Measurements from ENCODE around the gene CER1.

DNA sequence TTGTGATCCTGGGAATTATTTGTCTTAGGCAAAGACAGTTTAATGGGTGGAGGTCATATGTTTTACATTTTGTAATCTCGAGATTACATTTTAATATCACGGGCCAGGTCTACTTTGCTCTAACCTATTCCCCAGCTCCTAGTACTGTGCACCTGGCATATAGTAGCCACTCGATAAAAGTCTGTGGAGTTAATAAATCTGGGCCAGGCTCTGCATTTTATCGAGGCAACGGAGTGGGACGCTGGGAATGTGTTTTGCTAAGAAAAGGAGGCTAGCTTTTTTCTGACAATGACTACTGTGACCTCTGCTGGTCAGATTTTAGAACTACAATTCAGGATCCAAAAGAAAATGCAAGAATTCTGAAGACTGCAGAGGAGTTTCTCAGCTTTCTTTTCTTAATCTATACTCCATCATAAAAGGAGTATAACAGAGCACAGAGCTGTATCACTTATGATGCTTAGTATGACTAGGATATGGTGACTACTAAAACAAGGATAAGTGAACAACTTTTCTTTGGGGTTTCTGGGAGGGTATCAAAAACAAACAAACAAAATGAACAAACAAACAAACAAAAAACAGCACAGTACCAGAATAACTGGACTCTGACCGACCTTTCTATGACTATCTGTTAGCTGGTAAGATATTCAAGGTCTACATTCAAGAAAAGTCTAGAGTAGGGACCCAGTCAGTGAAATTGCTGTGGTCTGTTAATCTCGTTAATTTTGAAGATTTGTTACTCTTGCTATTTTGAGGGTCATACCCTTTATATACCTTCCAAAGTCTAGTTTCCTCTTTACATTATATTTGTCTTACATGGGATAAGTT, 46.1 kb upstream of the CER1 start:
- TF ChIP-seq MXI1 (conservative IDR thresholded peaks at IDR 0.05; ENCODE audit: poor library complexity, severe bottlenecking) (no peak), EZH2 (IDR thresholded peaks at IDR 0.05; ENCODE audit: borderline replicate concordance, insufficient read depth, low read length, poor library complexity, severe bottlenecking) (no peak)
- TF ChIP-seq, protein P1, sequence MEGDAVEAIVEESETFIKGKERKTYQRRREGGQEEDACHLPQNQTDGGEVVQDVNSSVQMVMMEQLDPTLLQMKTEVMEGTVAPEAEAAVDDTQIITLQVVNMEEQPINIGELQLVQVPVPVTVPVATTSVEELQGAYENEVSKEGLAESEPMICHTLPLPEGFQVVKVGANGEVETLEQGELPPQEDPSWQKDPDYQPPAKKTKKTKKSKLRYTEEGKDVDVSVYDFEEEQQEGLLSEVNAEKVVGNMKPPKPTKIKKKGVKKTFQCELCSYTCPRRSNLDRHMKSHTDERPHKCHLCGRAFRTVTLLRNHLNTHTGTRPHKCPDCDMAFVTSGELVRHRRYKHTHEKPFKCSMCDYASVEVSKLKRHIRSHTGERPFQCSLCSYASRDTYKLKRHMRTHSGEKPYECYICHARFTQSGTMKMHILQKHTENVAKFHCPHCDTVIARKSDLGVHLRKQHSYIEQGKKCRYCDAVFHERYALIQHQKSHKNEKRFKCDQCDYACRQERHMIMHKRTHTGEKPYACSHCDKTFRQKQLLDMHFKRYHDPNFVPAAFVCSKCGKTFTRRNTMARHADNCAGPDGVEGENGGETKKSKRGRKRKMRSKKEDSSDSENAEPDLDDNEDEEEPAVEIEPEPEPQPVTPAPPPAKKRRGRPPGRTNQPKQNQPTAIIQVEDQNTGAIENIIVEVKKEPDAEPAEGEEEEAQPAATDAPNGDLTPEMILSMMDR (IDR thresholded peaks at IDR 0.05; ENCODE audit: poor library complexity, severe bottlenecking) = peak; percentile 77
